GM12875 (cell line): Measurements from ENCODE around the gene ZNF778.
"Not testable (repeated sequence)": the region's sequence is repeated elsewhere in the genome, so short reads cannot be mapped to it uniquely, and the experiment has no call there.

Experiments used
- H3K4me3 ChIP-seq: one replicate; pipeline ENCODE4 v1.5.1; 2011; ENCODE audit warnings: low read depth, low read length, control low read depth
- TF ChIP-seq, protein P1 (sequence below): IDR thresholded peaks from 2 replicates; pipeline ENCODE4 v1.5.1; 2011; ENCODE audit warnings: low read depth, mild to moderate bottlenecking, control low read depth, inconsistent platforms, low read length, moderate library complexity, borderline replicate concordance; ENCODE audit not compliant: insufficient read depth

Gene ZNF778

DNA sequence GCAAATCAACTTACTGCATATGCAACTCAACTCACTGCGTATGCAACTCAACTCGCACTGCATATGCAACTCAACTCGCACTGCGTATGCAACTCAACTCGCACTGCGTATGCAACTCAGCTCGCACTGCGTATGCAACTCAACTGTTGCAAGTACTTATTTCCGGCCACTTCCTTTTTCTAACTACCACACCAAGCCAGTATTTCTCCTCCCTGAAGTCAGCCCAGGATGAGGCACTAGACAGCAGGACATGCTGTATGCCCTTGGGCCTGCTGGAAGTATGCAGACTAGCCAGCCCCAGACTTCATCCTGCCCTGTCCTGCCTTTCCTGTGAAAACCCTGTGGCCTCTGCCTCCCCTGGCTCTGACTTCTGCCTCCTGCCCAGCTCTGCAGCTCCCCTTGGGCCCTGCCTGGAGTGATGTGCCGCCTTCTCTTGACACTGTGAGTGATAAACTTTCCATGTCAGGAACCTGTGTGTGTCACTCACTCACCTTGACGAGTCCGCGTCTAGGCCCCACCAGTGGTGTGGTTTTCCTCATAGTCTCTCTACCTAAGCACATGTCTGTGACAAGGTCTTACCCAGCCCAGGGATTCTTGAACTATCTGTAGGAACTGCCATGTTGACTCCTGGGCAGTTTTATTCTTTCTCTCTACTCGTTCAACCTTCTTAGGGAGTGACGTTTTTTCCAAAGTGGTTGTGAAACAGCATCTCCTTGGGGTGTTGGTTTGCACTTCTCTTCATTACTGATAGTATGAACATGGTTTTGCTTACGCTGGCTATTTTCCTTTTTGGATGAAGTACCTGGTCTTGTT lies 16.4 kb downstream of the ZNF778 start:
- TF ChIP-seq, protein P1, sequence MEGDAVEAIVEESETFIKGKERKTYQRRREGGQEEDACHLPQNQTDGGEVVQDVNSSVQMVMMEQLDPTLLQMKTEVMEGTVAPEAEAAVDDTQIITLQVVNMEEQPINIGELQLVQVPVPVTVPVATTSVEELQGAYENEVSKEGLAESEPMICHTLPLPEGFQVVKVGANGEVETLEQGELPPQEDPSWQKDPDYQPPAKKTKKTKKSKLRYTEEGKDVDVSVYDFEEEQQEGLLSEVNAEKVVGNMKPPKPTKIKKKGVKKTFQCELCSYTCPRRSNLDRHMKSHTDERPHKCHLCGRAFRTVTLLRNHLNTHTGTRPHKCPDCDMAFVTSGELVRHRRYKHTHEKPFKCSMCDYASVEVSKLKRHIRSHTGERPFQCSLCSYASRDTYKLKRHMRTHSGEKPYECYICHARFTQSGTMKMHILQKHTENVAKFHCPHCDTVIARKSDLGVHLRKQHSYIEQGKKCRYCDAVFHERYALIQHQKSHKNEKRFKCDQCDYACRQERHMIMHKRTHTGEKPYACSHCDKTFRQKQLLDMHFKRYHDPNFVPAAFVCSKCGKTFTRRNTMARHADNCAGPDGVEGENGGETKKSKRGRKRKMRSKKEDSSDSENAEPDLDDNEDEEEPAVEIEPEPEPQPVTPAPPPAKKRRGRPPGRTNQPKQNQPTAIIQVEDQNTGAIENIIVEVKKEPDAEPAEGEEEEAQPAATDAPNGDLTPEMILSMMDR = no peak

DNA sequence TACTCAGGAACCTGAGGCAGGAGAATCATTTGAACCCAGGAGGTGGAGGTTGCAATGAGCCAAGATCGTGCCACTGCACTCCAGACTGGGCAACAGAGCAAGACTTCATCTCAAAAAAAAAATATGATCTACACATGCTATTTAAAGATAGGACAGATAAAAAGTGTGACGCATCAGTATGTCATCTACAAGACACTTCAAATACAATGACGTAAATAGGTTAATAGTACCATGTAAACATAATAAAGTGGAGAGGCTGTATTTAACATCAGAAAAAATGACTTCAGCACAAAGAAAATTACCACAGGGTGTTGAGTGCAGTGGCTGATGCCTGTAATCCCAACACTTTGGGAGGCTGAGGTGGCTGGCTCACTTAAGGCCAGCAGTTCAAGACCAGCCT lies 20.2 kb downstream of the ZNF778 start:
- no peak overlapping the region for H3K4me3 ChIP-seq
- TF ChIP-seq, protein P1 = no peak

More for the DNA sequence above, 16.4 kb downstream of the ZNF778 start:
- no peak overlapping the region for H3K4me3 ChIP-seq

DNA sequence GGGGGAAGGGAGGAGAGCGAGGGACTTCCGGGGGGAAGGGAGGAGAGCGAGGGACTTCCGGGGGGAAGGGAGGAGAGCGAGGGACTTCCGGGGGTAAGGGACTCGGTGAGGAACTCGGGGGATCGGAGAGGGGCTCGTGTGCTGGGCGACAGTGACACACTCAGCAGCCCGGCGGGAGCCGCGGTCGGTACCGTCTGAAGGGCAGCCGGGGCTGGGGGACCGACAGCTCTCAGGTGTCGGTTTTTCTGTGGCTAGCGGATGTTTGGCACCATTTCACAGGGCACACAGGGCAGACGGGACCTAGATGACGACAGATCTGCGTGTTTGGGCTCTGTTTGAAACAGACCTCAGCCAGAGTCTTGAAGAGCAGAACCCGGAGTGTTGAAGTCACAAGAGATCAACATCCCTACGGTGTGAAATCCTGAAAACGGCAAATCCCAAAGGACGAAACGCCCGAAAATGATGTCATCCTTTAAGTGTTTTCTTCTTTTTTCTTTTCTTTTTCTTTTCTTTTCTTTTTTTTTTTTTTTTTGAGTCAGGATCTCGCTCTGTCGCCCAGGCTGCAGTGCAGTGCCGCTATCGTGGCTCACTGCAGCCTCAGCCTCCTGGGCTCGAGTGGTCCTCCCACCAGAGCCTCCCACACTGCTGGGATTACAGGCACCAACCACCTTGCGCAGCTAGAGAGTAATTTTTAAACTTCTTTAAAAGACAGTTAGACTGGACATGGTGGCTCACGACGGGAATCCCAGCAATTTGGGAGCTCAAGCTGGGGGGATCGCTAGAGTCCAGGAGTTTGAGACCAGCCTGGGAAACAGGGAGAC lies 23.9 kb downstream of the ZNF778 start:
- TF ChIP-seq, protein P1 = no peak
- peak overlapping the region; percentile 69 for H3K4me3 ChIP-seq

DNA sequence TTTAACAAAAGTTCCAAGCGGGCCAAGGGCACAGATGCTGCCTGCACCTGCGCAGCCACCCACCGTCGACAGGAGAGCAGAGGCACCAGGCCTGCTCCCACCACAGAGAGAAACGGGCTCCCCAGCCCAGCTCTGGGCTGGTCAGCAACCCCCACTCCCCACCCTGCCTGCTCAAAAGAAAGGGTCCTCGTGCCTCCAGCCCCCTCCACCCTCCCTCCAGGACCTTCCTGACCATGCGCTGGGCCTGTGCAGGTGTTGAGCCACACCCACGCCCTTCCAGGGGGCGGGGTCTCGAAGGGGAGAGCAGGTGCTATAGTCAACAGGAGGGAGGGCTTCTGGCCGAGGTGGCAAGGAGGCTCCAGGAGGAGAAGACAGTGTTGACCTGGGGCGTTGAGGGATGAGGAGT lies 25.3 kb downstream of the ZNF778 start:
- TF ChIP-seq, protein P1 = no peak
- no peak overlapping the region for H3K4me3 ChIP-seq

DNA sequence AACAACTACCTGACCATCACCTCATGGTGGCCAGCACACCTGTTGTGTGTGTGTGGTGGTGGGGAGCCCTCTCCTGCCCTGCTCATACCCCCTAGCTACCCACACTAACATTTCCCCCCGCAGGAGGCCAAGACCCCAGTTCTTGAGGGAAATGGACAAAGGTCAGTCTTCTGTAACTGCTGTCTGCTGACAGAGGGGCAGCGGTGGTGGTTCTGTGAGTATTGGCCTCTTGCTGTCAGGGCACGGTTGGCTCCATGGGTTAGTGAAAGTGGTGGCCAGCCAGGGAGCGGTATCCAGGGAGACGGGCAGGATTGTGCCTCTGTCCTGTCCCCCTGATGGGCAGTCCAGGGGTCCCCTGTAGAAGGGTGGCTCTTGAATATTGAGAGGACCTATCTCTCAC lies 26.2 kb downstream of the ZNF778 start:
- TF ChIP-seq, protein P1 = no peak
- no peak overlapping the region for H3K4me3 ChIP-seq

DNA sequence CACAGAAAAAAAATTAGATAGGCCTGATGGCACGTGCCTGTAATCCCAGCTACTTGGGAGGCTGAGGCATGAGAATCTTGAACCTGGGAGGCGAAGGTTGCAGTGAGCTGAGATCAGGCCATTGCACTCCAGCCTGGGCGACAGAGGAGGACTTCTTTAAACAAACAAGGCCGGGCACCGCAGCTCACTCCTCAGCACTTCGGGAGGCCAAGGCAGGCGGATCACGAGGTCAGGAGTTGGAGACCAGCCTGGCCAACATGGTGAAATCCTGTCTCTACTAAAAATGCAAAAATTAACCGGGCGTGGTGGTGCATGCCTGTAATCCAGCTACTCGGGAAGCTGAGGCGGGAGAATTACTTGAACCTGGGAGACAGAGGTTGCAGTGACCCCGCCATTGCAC lies 26.8 kb downstream of the ZNF778 start:
- not testable (repeated sequence) for H3K4me3 ChIP-seq

DNA sequence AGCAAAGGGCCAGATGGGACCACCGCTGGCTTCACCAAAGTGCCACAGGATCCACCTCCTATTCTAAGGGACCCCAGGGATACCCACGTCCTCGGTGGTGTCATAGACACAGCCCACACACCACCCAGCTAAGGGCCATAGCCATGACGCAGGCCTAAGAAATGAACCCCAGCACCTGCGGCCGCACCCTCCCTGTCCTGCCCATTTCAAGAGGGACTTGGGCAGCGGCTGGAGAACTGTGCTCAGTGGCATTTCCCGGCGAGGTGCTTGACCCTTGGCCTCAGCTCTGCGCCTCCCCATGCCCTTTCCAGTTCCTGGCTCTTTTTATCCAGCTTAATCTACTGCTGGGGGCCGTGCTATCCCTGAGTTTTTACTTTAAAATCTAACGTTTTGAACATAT lies 27.3 kb downstream of the ZNF778 start:
- H3K4me3 ChIP-seq = no peak overlapping the region
- TF ChIP-seq, protein P1 = no peak
